ENCODE measurements around the gene SLCO2A1.
A peak's percentile ranks its signal among the peaks of the same experiment; 100 is the strongest.
"Not testable (repeated sequence)": the region's sequence is repeated elsewhere in the genome, so short reads cannot be mapped to it uniquely, and the experiment has no call there.

The SLCO2A1 gene

GRCh38 chr3:134029734-134030378, at the start of gene SLCO2A1:
Gene SLCO2A1 (minus strand): TSS chr3:134029925. CDS start chr3:134029802, 123 bp downstream.
- peak; percentile 28 for DNase-seq

- DNase-seq = no peak
Measured at GRCh38 chr3:134079111-134079547, 49.4 kb upstream of the SLCO2A1 start.

- DNase-seq = no peak
Measured at GRCh38 chr3:134078169-134078831, 48.6 kb upstream of the SLCO2A1 start.

GRCh38 chr3:134077649-134078161, 48.0 kb upstream of the SLCO2A1 start:
- DNase-seq = no peak

- DNase-seq = no peak
Measured at GRCh38 chr3:134076851-134077250, 47.1 kb upstream of the SLCO2A1 start.

- DNase-seq = no peak
Measured at GRCh38 chr3:134075846-134076245, 46.1 kb upstream of the SLCO2A1 start.

GRCh38 chr3:134075568-134075825, 45.8 kb upstream of the SLCO2A1 start:
- no peak for DNase-seq

GRCh38 chr3:134074790-134075567, 45.3 kb upstream of the SLCO2A1 start:
- DNase-seq = no peak

- no peak for DNase-seq
Measured at GRCh38 chr3:134074001-134074789, 44.5 kb upstream of the SLCO2A1 start.

GRCh38 chr3:134073583-134073945, 43.8 kb upstream of the SLCO2A1 start:
- DNase-seq = no peak

- no peak for DNase-seq
Measured at GRCh38 chr3:134072881-134073582, 43.3 kb upstream of the SLCO2A1 start.

- DNase-seq = not testable (repeated sequence)
Measured at GRCh38 chr3:134070281-134070680, 40.6 kb upstream of the SLCO2A1 start.

GRCh38 chr3:134068429-134068828, 38.7 kb upstream of the SLCO2A1 start:
- no peak for DNase-seq

GRCh38 chr3:134067531-134068161, 37.9 kb upstream of the SLCO2A1 start:
- no peak for DNase-seq

GRCh38 chr3:134066651-134067530, 37.2 kb upstream of the SLCO2A1 start:
- DNase-seq = no peak

GRCh38 chr3:134066158-134066541, 36.4 kb upstream of the SLCO2A1 start:
- no peak for DNase-seq

- DNase-seq = no peak
Measured at GRCh38 chr3:134065252-134066157, 35.8 kb upstream of the SLCO2A1 start.

- no peak for DNase-seq
Measured at GRCh38 chr3:134064081-134064480, 34.4 kb upstream of the SLCO2A1 start.

- no peak for DNase-seq
Measured at GRCh38 chr3:134061401-134061800, 31.7 kb upstream of the SLCO2A1 start.

All from NCI-H2171 (cell line).